GM18498 (cell line): ENCODE results near the gene UROD.
"Not testable (repeated sequence)": the region's sequence is repeated elsewhere in the genome, so short reads cannot be mapped to it uniquely, and the experiment has no call there.

Source experiments
- ATAC-seq: cut with Tn5 transposase; IDR thresholded peaks from one replicate; pipeline ENCODE4 v1.9.1; 2021; ENCODE audit warnings: mild to moderate bottlenecking, moderate library complexity; ENCODE audit not compliant: unreplicated experiment

The UROD gene

GRCh38 chr1:45011837-45012638 is at the start of gene UROD:
Gene UROD (plus strand): TSS chr1:45012254. CDS start chr1:45012266, 12 bp downstream.
- peak; percentile 71 for ATAC-seq

GRCh38 chr1:44962729-44963128 is 49.3 kb upstream of the UROD start:
- no peak for ATAC-seq

- ATAC-seq = no peak
These were observed 47.7 kb upstream of the UROD start for GRCh38 chr1:44964396-44964795.

GRCh38 chr1:44970317-44970716 is 41.7 kb upstream of the UROD start:
- ATAC-seq = no peak

GRCh38 chr1:44973645-44974044 is 38.4 kb upstream of the UROD start:
- no peak for ATAC-seq

GRCh38 chr1:44976252-44976651 is 35.8 kb upstream of the UROD start:
- no peak for ATAC-seq

- ATAC-seq = not testable (repeated sequence)
These were observed 34.7 kb upstream of the UROD start for GRCh38 chr1:44977372-44977771.

- ATAC-seq = peak; percentile 10
These were observed 26.2 kb upstream of the UROD start for GRCh38 chr1:44985747-44986359.

GRCh38 chr1:44988531-44989156 is 23.4 kb upstream of the UROD start:
- no peak for ATAC-seq

GRCh38 chr1:44994309-44994898 is 17.6 kb upstream of the UROD start:
- ATAC-seq = no peak

- ATAC-seq = no peak
These were observed 16.4 kb upstream of the UROD start for GRCh38 chr1:44995467-44996238.

GRCh38 chr1:44999232-44999631 is 12.8 kb upstream of the UROD start:
- ATAC-seq = no peak

- ATAC-seq = no peak
These were observed 11.0 kb upstream of the UROD start for GRCh38 chr1:45001011-45001481.

GRCh38 chr1:45001576-45001975 is 10.5 kb upstream of the UROD start:
- ATAC-seq = not testable (repeated sequence)

- no peak for ATAC-seq
These were observed 9.1 kb upstream of the UROD start for GRCh38 chr1:45002650-45003645.

GRCh38 chr1:45003741-45004140 is 8.3 kb upstream of the UROD start:
- ATAC-seq = no peak

GRCh38 chr1:45004281-45004920 is 7.7 kb upstream of the UROD start:
- ATAC-seq = no peak

- no peak for ATAC-seq
These were observed 6.3 kb upstream of the UROD start for GRCh38 chr1:45005761-45006160.

GRCh38 chr1:45007311-45007710 is 4.7 kb upstream of the UROD start:
- no peak for ATAC-seq
